GM19463 (cell line): ENCODE results near the gene ABCC1.
A peak's percentile ranks its signal among the peaks of the same experiment; 100 is the strongest.
"Not testable (repeated sequence)": the region's sequence is repeated elsewhere in the genome, so short reads cannot be mapped to it uniquely, and the experiment has no call there.

Source experiments
- ATAC-seq: cut with Tn5 transposase; IDR thresholded peaks from one replicate; pipeline ENCODE4 v1.9.1; 2021; ENCODE audit warnings: mild to moderate bottlenecking, moderate library complexity; ENCODE audit not compliant: unreplicated experiment

Gene ABCC1

DNA sequence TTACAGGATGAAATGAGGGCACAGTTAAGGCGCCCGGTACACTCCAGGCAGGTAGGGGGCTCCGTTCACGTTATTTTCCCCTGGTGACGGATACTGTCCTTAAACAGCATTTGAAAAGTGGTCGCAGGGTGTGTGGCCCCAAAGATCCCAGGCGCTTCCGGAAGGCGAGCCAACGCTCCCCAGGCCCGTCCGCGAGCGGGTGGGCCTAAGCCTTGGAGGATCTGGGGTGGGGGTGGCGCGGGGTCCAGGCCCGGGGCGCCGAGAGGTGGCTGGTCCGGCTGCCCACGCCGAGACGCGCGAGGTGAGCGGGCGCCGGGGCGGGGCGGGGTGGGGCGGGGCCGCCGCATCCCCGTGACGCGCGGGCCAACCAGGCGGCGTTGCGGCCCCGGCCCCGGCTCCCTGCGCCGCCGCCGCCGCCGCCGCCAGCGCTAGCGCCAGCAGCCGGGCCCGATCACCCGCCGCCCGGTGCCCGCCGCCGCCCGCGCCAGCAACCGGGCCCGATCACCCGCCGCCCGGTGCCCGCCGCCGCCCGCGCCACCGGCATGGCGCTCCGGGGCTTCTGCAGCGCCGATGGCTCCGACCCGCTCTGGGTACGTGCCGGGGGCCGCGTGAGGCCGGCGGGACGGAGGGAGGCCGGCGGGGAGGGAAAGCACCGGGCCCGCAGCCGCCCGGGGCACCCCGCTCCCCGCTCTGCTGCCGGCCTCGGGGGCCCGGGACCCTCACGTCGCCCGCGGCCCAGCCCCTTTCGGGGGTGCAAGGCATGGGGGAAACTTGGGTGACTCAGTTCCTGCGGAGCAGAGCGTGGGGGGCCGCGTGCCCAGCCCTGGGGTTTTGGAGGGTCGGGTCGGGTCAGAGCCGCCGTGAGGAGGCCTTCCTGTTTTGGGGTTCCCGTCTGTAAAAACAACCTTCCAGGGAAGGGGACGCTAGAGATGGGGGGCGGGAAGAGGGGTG is at the start of gene ABCC1:
Gene ABCC1 (plus strand): TSS at position 407 of the 951 bp plus-strand sequence. CDS start 136 bp downstream, at position 543.
- peak; percentile 63 for ATAC-seq

- ATAC-seq: no peak
Observed at GRCh38 chr16:15900357-15900756, 49.1 kb upstream of the ABCC1 start.

GRCh38 chr16:15900901-15901500 is 48.4 kb upstream of the ABCC1 start:
- ATAC-seq: no peak

DNA sequence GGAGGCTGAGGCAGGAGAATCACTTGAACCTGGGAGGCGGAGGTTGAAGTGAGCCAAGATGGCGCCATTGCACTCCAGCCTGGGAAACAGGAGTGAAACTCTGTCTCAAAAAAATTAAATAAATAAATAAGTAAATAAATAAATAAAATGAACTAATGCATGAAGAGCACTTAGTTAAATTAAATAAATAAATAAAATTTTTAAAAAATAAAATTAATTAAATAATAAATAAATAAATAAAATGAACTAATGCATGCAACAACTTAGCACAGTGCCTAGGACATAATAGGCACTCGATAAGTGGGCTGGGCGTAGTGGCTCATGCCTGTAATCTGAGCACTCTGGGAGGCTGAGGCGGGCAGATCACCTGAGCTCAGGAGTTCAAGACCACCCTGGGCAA is 45.5 kb upstream of the ABCC1 start:
- ATAC-seq: no peak

- ATAC-seq: no peak
Observed at GRCh38 chr16:15906439-15906838, 43.0 kb upstream of the ABCC1 start.

DNA sequence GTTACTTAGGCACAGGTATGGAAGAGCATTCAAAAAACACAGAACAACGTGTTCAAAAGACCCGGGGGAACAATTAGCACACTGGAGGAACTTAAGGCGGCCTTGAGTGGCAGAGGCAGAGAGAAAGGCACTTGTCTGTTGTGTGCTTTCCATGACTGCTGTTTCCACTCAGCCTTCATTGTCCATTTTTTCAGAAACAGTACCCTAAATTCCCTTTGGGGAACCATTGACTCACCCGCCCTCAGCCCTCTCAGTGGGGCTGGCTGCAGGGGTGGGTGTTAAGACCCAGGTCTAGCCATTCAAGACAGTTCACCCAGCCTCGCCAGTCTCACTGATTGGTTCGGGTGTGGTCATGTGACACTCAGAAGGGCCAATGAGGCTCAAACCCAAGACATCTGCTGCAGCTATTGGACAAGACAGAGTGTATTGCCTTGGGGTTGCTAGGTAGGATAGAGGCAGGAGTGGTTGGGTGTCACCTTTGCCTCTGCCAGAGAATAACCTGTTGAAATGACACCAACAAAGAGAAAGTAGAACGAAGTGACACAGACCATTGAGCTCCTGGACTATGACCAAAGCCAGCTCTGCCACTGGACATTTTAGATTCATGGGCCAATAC is 41.4 kb upstream of the ABCC1 start:
- peak; percentile 98 for ATAC-seq

- no peak for ATAC-seq
Observed at GRCh38 chr16:15911198-15911597, 38.2 kb upstream of the ABCC1 start.

DNA sequence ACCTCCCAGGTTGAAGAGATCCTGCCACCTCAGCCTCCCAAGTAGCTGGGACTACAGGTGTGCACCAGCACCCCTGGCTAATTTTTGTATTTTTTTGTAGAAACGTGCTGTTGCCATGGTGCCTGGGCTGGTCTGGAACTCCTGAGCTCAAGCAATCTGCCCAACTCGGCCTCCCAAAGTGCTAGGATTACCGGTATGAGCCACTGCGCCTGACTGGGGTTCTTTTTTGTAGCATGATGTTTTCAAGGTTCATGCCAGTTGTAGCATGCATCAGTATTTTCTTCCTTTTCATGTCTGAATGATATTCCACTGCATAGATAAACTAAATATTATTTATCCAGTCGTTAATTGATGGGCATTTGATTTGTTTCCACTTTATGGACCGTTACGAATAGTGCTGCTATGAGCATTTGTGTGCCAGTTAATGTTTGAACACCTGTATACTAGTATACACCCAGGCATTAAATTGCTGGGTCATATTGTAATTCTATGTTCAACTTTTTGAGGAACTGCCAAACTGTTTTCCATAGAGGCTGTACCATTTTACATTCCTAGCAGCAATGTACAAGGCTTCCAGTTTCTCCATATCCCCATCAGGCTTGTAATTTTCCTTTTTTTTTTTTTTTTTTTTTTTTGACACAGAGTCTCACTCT is 36.2 kb upstream of the ABCC1 start:
- no peak for ATAC-seq

- no peak for ATAC-seq
Observed at GRCh38 chr16:15915555-15916081, 33.8 kb upstream of the ABCC1 start.

GRCh38 chr16:15916323-15916722 is 33.1 kb upstream of the ABCC1 start:
- no peak for ATAC-seq

DNA sequence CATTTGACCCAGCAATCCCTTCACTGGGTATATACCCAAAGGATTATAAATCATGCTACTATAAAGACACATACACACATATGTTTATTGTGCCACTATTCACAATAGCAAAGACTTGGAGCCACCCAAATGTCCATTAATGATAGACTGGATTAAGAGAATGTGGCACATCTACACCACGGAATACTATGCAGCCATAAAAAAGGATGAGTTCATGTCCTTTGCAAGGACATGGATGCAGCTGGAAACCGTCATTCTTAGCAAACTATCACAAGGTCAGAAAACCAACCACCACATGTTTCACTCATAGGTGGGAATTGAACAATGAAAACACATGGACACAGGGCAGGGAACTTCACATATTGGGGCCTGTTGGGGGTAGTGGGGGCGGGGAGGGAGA is 31.1 kb upstream of the ABCC1 start:
- not testable (repeated sequence) for ATAC-seq

DNA sequence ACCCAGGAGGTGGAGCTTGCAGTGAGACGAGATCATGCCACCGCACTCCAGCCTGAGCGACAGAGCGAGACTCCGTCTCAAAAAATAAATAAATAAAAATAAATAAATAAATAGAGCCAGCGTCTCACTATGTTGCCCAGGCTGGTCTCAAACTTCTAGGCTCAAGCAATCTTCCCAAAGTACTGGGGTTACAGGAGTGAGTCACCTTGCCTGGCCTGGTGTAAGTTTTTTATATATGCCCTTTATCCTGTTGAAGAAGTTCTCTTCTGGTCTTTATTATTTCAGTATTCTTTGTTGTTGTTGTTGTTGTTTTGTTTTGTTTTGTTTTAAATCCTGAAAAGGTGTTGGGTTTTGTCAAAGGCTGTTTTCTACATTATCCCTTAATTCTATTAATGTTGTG is 30.1 kb upstream of the ABCC1 start:
- ATAC-seq: no peak

DNA sequence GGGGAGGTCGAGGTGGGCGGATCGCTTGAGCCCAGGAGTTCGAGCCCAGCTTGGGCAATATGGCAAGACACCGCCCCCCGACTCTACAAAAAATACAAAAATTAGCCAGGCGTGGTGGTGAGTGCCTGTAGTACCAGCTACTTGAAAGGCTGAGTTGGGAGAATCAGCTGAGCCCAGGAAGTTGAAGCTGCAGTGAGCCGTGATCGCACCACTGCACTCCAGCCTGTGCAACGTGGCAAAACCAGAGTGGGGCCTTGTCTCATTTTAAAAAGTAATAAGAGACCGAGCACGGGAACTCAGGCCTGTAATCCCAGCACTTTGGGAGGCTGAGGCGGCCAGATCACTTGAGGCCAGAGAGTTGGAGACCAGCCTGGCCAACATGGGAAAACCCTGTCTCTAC is 24.4 kb upstream of the ABCC1 start:
- no peak for ATAC-seq

GRCh38 chr16:15925631-15926030 is 23.8 kb upstream of the ABCC1 start:
- no peak for ATAC-seq

DNA sequence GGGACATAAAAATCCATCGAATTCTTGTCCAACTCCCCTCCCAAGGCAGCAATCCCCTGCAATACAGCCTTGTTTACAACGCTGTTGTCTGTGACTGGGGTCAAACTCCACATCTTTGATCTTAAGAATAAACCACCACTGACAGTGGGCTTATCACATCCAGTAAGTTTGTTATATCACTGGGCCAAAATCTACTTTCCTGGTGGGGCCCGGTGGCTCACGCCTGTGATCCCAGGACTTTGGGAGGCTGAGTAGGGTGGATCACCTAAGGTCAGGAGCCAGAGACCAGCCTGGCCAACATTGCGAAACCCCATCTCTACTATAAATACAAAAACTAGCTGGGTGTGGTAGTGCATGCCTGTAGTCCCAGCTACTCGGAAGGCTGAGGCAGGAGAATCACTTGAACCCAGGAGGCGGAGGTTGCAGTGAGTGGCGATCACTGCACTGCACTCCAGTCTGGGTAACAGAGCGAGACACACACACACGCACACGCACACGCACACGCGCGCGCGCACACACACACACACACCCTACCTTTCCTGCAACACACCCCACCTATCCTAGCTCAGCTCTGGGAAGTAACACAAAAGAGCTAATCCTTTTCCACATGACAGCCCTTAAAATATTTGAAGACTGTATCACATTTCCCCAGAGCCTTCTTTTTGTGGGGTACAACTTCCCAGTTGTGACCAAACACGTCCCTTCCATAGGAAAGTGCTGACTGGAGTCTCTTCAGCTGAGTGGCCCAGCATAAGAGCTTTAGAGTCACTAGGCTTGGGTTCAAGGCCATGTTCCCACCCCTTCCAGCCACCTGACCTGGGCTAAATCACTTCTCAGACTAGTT is 20.9 kb upstream of the ABCC1 start:
- ATAC-seq: no peak

DNA sequence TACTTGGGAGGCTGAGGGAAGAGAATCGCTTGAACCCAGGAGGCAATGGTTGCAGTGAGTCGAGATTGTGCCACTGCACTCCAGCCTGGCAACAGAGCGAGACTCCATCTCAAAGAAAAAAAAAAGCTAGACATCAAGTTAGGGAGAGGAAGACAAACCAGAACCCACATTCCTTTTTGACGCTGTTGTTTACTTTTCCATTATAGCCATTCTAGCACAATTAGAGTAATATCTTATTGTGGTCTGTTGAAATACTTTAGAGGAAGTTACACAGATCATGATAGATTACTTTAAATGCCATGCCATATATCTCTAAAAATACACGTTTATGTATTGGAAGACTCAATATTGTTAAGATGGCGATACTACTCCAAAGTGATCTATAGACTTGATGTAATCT is 16.5 kb upstream of the ABCC1 start:
- no peak for ATAC-seq

DNA sequence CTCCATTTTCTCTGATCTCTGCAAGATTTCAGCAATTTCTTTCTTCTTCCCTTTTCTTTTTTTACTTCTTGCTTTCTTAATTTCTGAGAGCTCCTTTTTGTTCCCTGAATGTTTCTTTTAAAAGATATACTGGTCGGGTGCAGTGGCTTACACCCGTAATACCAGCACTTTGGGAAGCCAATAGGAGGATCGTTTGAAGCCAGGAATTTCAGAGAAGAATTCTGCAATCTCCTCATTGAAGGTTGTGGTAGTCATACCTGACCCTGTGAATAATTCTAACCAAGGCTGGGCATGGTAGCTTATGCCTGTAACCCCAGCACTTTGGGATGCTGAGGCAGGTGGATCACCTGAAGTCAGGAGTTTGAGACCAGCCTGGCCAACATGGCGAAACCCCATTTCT is 15.6 kb upstream of the ABCC1 start:
- ATAC-seq: no peak

- ATAC-seq: no peak
Observed at GRCh38 chr16:15934991-15935390, 14.4 kb upstream of the ABCC1 start.

GRCh38 chr16:15936809-15937208 is 12.6 kb upstream of the ABCC1 start:
- not testable (repeated sequence) for ATAC-seq
